ENCODE results near the gene SPATA13. TPM values are rescaled to one million over a fixed set of nuclear protein-coding genes. Genes with fewer than 3 reads are reported as not detected.

SPATA13 gene
- total RNA-seq, 1 experiment from 2014 or later: 2.9 TPM

Other genes starting within 250 kb of the SPATA13 start
- gene C1QTNF9, start 148.9 kb downstream of the SPATA13 start, total RNA-seq (2014; rRNA removed; shearing (Covaris generic)): not detected in 2 replicates